Measurements from ENCODE around the gene NOL9. TPM values are rescaled to one million over a fixed set of nuclear protein-coding genes. Genes with fewer than 3 reads are reported as not detected.
"Not testable (repeated sequence)": the region's sequence is repeated elsewhere in the genome, so short reads cannot be mapped to it uniquely, and the experiment has no call there.

NOL9 gene
- total and polyA plus RNA-seq, 5 experiments from 2014 or later: 10.4 to 93.0 (median 19.4) TPM

DNA sequence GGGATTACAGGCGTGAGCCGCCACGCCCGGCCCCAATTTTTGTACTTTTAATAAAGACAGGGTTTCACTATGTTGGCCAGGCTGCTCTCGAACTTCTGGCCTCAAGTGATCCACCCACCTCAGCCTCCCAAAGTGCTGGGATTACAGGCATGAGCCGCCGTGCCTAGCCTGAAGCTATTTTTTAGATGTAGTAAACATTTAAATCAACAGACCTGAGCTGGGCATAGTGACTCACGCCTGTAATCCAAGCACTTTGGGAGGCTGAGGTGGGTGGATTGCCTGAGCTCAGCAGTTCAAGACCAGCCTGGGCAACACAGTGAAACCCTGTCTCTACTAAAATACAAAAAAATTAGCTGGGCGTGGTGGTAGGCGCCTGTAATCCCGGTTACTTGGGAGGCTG is 4.8 kb upstream of the NOL9 start:
- ATAC-seq, DNase-seq, H3K4me3 Mint-ChIP-seq, H3K36me3 Mint-ChIP-seq, H3K27me3 Mint-ChIP-seq, POLR2A ChIA-PET, H3K9me3 Mint-ChIP-seq, H3K27ac Mint-ChIP-seq: not testable (repeated sequence)
- H3K4me1 Mint-ChIP-seq: peaks cover 0 to 12% (median 4%) of the 10 kb centered on the region in 4 donors

DNA sequence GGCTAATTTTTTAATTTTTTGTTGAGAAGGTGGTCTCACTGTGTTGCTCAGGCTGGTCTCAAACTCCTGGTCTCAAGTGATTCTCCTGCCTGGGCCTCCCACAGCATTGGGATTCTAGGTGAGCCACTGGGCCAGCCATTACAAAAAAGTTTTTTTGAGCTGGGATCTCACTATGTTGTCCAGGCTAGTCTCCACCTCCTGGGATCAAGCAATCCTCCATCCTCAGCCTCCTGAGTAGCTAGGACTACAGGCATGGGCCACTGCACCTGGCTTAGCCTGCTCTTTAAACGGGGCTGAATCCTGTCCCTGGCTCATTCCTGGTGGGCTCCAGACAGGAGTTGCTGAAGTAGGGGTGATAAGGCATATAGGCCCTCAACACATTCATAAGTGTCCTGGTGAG is 3.3 kb upstream of the NOL9 start:
- no peaks in the 10 kb centered on the region for H3K27me3 Mint-ChIP-seq
- H3K27ac Mint-ChIP-seq: no peak overlapping the region
- POLR2A ChIA-PET: interaction anchor here (1.3 kb wide), 1 partner anchor 17 kb away, joined by 4 read pairs; no protein-coding TSS in a partner anchor
- H3K36me3 Mint-ChIP-seq: peaks cover 0 to 3% (median 0%) of the 10 kb centered on the region in 3 donors
- H3K4me3 Mint-ChIP-seq: no peak overlapping the region
- DNase-seq: no peak
- no peak for ATAC-seq
- no peaks in the 10 kb centered on the region for H3K9me3 Mint-ChIP-seq
- peaks cover 0 to 18% (median 11%) of the 10 kb centered on the region in 4 donors for H3K4me1 Mint-ChIP-seq

DNA sequence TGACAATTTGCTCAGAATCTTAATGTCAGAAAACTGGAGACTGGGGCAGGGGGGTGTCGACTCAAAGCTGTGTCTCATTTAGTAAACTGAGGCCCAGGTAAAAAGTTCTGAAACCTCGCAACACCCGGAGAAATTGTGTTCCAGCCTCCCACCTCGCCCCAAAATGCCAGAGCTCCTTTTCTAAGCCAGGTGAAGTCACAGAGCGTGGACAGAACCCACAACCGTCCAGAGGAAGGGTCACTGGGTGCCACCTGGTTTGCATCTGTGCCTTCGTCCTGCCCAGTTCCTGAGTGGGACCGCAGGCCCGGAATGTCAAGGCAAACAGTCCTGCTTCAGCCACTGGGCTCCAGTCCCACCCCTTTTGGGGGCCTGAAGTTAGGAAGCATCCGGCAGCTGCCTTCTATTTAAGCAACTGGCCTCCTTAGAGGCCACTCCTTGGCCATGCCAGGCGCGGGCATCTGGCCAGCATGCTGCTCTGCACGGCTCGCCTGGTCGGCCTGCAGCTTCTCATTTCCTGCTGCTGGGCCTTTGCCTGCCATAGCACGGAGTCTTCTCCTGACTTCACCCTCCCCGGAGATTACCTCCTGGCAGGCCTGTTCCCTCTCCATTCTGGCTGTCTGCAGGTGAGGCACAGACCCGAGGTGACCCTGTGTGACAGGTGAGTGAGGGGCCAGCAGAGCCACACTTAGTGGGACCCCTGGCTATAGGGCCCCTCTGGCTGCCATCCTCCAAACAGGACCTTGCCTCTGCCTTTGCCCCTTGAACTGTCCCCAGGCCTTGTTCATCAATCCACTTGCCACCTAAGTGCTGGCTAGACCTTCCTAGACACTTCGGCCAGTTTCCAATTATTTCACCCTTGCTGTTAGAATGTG is 830 bp upstream of the NOL9 start, which contains the start of gene TAS1R1:
TSS of gene TAS1R1 (plus strand) at position 401 of the 872 bp plus-strand sequence. CDS start at position 468, 67 bp downstream.
- POLR2A ChIA-PET: interaction anchor here (0.6 to 5.4 kb wide), 23 partner anchors 10 to 147 kb away, joined by 3 to 65 read pairs (median 5); partner anchors contain the start of genes DNAJC11, KLHL21, PHF13 and PLEKHG5

DNA sequence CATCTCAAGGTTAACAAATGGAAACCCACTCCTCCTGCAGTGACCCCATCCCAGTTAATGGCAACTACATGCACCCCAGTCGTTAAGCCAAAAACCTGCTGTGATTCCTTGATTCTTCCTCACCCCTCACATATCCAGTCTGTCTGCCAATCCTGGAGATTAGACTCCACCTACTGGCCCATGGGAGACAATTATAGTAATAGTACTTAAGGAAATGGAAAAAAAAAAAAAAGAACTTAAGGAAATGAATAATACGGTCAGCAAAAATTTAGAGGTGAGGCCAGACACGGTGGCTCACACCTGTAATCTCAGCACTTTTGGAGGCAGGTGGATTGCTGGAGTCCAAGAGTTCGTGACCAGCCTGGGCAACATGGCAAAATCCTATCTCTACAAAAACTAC is 7.0 kb downstream of the NOL9 start:
- POLR2A ChIA-PET: interaction anchor here (0.9 to 3.2 kb wide), 3 partner anchors 53 to 56 kb away, joined by 3 to 30 read pairs (median 5); partner anchors contain the start of gene PLEKHG5

More for the DNA sequence above, 830 bp upstream of the NOL9 start, which contains the start of gene TAS1R1:
- Mint-ChIP-seq H3K27ac (peak within 1 kb of the TSS; percentile 61 to 89 (median 82)), H3K27me3 (no peaks in the 10 kb centered on the region), H3K4me3 (peak within 1 kb of the TSS; percentile 67 to 87 (median 78)), H3K36me3 (peaks cover 0 to 9% (median 2%) of the 10 kb centered on the region in 3 donors), H3K4me1 (peaks cover 0 to 28% (median 17%) of the 10 kb centered on the region in 4 donors), H3K9me3 (no peaks in the 10 kb centered on the region)
- DNase-seq (no peak), ATAC-seq (no peak)

GRCh38 chr1:6546326-6546725 is 8.0 kb downstream of the NOL9 start:
- POLR2A ChIA-PET: interaction anchor here (0.6 to 3.2 kb wide), 4 partner anchors 8 to 152 kb away, joined by 4 to 34 read pairs (median 18); partner anchors contain the start of genes NOL9, PLEKHG5 and TAS1R1
- H3K4me3 Mint-ChIP-seq: peak overlapping the region in 9 of 10 donors; percentile 15 to 82 (median 44)
- DNase-seq (no peak), ATAC-seq (no peak)
- H3K9me3 Mint-ChIP-seq: no peaks in the 10 kb centered on the region
- peaks cover 0 to 84% (median 29%) of the 10 kb centered on the region in 3 donors for H3K36me3 Mint-ChIP-seq
- peaks cover 16 to 35% (median 30%) of the 10 kb centered on the region in 4 donors for H3K4me1 Mint-ChIP-seq
- H3K27me3 Mint-ChIP-seq: no peaks in the 10 kb centered on the region
- peak overlapping the region; percentile 84 to 96 (median 93) for H3K27ac Mint-ChIP-seq

More for the DNA sequence above, 7.0 kb downstream of the NOL9 start:
- DNase-seq (no peak), ATAC-seq (no peak)
- Mint-ChIP-seq H3K27me3 (no peaks in the 10 kb centered on the region), H3K9me3 (no peaks in the 10 kb centered on the region), H3K4me3 (peak overlapping the region in 2 of 10 donors; percentile 37 to 38), H3K36me3 (peaks cover 0 to 74% (median 25%) of the 10 kb centered on the region in 3 donors), H3K27ac (peak overlapping the region; percentile 84 to 96 (median 93)), H3K4me1 (peaks cover 16 to 39% (median 32%) of the 10 kb centered on the region in 4 donors)

DNA sequence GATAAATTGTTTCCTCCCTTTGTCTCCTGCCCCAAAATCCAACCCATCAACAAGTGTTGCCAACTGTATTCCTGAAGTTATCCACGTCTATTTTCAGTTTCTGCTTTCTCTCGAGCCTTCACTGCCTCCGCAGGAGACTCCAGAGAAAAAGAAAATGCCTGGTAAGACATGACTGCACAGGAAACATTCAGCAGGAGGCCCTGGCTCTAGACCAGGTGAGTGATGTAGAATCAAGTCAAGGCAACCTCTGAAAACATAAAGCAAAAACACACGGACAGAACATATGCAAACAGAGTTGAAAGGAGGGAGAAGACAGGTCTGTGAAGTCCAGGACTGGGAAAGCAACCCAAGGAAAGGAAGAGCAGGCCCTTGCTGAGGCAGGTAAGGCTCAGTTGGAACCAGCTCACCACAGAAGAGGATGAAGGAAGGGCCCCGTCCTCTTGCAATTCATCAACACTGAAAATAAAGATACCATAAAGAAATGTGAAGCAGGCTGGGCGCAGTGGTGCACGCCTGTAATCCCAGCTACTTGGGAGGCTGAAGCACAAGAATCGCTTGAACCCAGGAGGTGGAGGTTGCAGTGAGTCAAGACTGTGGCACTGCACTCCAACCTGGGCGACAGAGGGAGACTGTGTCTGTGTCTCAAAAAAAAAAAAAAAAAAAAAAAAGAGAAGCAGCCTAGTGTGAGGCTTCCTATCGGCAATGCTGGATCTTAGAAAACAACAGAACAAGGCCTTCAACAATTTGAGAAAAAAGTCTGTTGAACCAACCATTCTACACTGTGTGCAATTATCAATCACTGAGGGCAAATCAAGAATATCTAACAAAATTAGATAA is 8.8 kb downstream of the NOL9 start:
- peak overlapping the region; percentile 84 to 96 (median 93) for H3K27ac Mint-ChIP-seq
- peak overlapping the region; percentile 22 to 82 (median 62) for H3K4me3 Mint-ChIP-seq
- POLR2A ChIA-PET: interaction anchor here (0.6 to 3.2 kb wide), 7 partner anchors 9 to 190 kb away, joined by 3 to 34 read pairs (median 4); partner anchors contain the start of genes NOL9, PLEKHG5 and TAS1R1
- no peaks in the 10 kb centered on the region for H3K9me3 Mint-ChIP-seq
- H3K36me3 Mint-ChIP-seq: peaks cover 0 to 88% (median 29%) of the 10 kb centered on the region in 3 donors
- DNase-seq: peak in 3 of 10 donors; percentile 25 to 41 (median 29)
- peak; percentile 71 to 85 for ATAC-seq
- no peaks in the 10 kb centered on the region for H3K27me3 Mint-ChIP-seq
- H3K4me1 Mint-ChIP-seq: peaks cover 16 to 32% (median 28%) of the 10 kb centered on the region in 4 donors

- POLR2A ChIA-PET: interaction anchor here (0.6 to 3.2 kb wide), 6 partner anchors 10 to 59 kb away, joined by 3 to 34 read pairs (median 5); partner anchors contain the start of genes NOL9, PLEKHG5 and TAS1R1
- Mint-ChIP-seq H3K36me3 (peaks cover 0 to 84% (median 27%) of the 10 kb centered on the region in 3 donors), H3K9me3 (no peaks in the 10 kb centered on the region), H3K27ac (peak overlapping the region in 9 of 10 donors; percentile 84 to 96 (median 92)), H3K4me3 (peak overlapping the region in 5 of 10 donors; percentile 22 to 82 (median 41)), H3K4me1 (peaks cover 16 to 29% (median 27%) of the 10 kb centered on the region in 4 donors), H3K27me3 (no peaks in the 10 kb centered on the region)
- ATAC-seq (no peak), DNase-seq (no peak)
These were observed 9.5 kb downstream of the NOL9 start for GRCh38 chr1:6544831-6545230.

DNA sequence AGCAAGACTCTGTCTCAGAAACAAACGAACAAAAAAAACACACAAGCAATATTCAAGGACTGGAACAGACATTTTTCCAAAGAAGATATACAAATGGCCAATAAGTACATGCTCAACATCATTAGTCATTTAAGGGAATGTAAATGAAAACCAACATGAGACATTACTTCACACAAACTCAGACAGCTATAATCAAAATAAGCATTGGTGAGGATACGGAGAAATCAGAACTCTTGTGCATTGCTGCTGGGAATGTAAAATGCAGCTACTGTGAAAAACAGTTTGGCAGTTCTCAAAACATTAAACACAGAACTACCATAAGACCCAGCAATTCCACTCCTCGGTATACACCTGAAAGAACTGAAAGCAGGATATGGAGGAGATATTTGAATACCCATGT is 15.4 kb downstream of the NOL9 start:
- Mint-ChIP-seq H3K27ac (peak overlapping the region in 6 of 10 donors; percentile 20 to 79 (median 66)), H3K4me3 (no peak overlapping the region), H3K27me3 (no peaks in the 10 kb centered on the region), H3K9me3 (no peaks in the 10 kb centered on the region), H3K36me3 (peaks cover 0 to 75% (median 10%) of the 10 kb centered on the region in 3 donors), H3K4me1 (peaks cover 0 to 12% (median 4%) of the 10 kb centered on the region in 4 donors)
- ATAC-seq: no peak
- POLR2A ChIA-PET: no interaction called here
- DNase-seq: no peak

DNA sequence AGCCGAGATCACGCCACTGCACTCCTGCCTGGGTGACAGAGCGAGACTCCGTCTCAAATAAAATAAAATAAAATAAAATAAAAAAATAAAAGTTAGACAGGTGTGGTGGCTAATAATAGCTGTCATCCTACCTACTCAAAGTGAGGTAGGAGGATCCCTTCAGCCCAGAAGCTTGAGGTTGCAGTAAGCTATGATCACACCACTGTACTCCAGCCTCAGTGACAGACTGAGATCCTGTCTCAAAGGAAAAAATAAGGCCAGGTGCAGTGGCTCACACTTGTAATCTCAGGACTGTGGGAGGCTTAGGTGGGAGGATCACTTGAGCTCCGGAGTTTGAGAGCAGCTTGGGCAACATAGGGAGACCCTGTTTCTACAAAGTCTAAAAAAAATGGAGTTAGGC is 18.0 kb downstream of the NOL9 start:
- Mint-ChIP-seq H3K27me3 (no peaks in the 10 kb centered on the region), H3K27ac (peak overlapping the region in 3 of 10 donors; percentile 29 to 32 (median 31)), H3K4me1 (peaks cover 0 to 12% (median 4%) of the 10 kb centered on the region in 4 donors), H3K36me3 (peaks cover 0 to 78% (median 21%) of the 10 kb centered on the region in 3 donors), H3K4me3 (no peak overlapping the region), H3K9me3 (no peaks in the 10 kb centered on the region)
- DNase-seq (no peak), ATAC-seq (no peak)
- POLR2A ChIA-PET: interaction anchor here (1.4 kb wide), 2 partner anchors 18 to 46 kb away, joined by 3 to 4 read pairs; partner anchors contain the start of gene NOL9

DNA sequence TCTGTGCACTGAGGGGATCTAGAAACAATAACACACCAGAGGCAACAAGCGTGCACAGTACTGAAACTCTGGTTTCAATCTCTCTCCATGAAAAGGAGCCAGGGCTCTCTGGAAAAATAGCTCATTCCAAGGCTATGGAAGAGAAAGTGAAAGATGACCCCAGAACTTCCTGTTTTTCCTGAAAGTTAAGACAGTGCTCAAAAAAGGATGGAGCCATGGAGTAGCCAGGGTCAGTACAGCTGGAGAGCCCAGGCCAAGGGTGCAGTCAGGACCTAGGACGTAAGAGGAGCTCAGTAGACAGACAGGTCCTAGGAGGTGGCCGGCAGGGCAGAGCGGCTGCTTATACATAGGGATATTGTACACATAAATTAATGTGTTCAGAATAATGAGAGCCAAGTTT is 19.1 kb downstream of the NOL9 start:
- H3K27ac Mint-ChIP-seq: peak overlapping the region in 7 of 10 donors; percentile 34 to 86 (median 62)
- H3K4me1 Mint-ChIP-seq: peaks cover 0 to 12% (median 4%) of the 10 kb centered on the region in 4 donors
- POLR2A ChIA-PET: interaction anchor here (0.6 kb wide), 1 partner anchor 44 kb away, joined by 3 read pairs; no protein-coding TSS in a partner anchor
- no peak for DNase-seq
- no peaks in the 10 kb centered on the region for H3K9me3 Mint-ChIP-seq
- H3K4me3 Mint-ChIP-seq: no peak overlapping the region
- peaks cover 0 to 81% (median 23%) of the 10 kb centered on the region in 3 donors for H3K36me3 Mint-ChIP-seq
- ATAC-seq: no peak
- no peaks in the 10 kb centered on the region for H3K27me3 Mint-ChIP-seq

- Mint-ChIP-seq H3K36me3 (peaks cover 0 to 81% (median 23%) of the 10 kb centered on the region in 3 donors), H3K27ac (peak overlapping the region in 2 of 10 donors; percentile 9 to 44), H3K4me3 (no peak overlapping the region), H3K4me1 (peaks cover 0 to 10% (median 3%) of the 10 kb centered on the region in 4 donors), H3K27me3 (no peaks in the 10 kb centered on the region), H3K9me3 (no peaks in the 10 kb centered on the region)
- POLR2A ChIA-PET: interaction anchor here (0.7 kb wide), 1 partner anchor 70 kb away, joined by 4 read pairs; no protein-coding TSS in a partner anchor
- DNase-seq: no peak
- ATAC-seq: no peak
These were observed 20.0 kb downstream of the NOL9 start for GRCh38 chr1:6534248-6534822.
